Activated T-cell treated with anti-CD3 and anti-CD28 coated beads, Interleukin-2, amount 50 U/mL, for 48 hours (primary cell): ENCODE results near the gene DZANK1.
"Not testable (repeated sequence)": the region's sequence is repeated elsewhere in the genome, so short reads cannot be mapped to it uniquely, and the experiment has no call there.

Source experiments
- DNase-seq, 2 experiments: peaks; one replicate each; pipeline ENCODE4 v3.0.0-alpha.2; 2020

The DZANK1 gene

DNA sequence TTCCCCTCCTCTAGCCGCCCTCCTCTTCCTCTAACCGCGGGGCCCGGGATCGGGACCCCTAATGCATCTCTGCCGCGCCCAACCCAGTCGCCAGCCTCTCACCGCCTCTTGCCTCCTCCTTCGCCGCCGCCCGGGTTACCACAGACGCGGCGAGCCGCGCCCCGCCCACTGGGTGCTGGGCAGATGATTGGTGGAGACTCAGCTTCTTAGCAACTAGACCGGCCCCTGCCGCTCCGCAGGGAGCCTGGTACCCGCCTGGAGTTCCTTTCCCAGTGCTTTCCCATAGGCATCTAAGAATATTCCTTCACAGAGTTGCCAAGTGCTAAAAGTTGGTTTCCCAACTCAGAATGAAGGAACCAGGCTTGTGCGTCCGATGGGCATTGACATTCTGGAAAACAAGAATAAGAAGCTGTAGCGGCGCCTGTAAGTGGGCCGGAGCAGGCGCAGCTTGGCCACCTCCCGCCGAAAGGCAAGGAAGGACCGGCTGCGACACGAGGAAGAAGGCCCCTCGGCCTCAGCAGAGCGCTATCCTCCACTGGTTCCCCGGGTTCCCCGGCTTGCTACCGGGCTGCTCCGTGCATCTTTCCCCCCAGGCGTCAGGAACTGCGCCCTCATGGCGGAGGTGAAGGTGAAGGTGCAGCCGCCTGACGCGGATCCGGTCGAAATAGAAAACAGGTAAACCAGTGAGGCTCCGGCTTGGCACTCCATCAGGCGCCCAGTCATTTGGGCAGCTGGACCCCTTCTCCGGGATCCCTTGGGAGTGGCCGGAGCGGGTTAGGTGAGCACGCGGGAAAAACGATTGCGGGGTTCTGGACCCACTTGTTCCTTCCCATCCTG, at the start of gene DZANK1, which contains the start of gene POLR3F:
Gene DZANK1 (minus strand): TSS at position 137 of the 837 bp plus-strand sequence. CDS start 1,672 bp downstream, outside the sequence.
Gene POLR3F (plus strand): TSS at position 497 of the 837 bp plus-strand sequence. CDS start 117 bp downstream, at position 614.
- peak; percentile 96 for DNase-seq

DNA sequence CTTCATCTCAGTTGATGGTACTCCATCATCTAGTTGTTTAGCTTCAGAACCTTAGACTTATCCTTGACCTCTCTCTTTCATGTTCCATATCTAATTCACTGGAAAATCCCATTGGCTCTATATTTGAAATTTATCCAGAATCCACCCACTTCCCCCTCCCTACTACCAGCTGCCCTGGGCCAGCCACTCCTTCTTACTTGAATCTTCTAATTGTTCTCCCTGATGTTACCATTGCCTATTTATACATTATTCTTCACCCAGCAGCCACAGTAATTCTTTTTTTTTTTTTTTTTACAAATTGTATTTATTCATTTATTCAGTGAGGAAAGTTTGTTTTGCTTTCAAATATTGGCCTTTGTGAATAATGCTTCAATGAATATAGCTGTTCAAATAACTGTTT, 49.1 kb upstream of the DZANK1 start:
- DNase-seq, result no peak

DNA sequence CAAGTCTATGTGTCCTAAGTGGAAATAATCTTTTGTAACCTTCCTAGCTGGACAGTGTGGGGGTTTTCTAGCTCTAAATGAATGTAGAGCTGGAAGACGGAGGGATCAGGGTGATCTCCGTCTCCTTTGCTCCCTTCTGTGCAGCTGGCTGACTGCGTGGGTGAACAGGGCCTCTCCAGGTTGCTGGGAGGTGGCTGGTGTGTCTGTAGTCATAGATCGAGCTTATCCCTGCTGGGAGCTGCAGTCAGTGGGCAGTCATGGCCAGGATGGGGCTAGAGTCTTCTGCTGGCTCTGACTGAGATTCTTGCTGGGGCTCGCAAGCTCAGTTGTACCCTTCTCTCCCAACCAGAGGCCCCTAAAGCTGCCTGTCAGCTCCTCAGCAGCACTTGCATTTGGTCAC, 47.3 kb upstream of the DZANK1 start:
- no peak for DNase-seq

DNA sequence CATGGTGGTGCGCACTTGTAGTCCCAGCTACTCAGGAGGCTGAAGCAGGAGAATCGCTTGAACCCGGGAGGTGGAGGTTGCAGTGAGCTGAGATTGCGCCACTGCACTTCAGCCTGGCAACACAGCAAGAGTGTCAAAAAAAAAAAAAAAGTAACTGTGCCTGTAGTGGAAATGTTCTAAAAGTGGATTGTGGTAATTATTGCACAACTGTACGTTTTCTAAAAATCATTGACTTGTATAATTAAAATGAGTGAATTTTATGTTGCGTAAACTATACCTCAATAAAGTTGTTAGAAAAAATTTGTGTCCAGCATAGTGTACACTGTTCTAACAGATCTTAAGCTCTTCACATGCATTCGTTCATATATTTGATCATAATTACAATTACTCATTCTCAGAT, 46.4 kb upstream of the DZANK1 start:
- no peak for DNase-seq

DNA sequence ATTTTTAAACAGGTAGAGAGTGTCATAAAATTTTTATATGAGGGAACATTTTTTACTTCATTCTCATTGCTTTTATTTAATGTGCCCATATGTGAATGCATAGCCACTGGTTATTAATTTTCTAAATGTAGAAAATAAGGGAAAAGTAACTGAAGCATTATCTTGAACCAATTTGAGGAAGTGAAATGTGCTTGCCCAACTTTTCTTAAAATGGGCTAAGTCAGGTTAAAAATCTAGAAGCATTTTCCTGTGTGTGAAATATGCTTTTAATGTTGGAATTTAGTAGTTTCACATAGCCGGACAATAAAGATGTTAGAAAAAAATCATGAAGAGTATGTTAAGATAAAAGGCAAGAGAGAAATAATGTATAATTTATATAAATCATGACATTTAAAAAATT, 44.7 kb upstream of the DZANK1 start:
- no peak for DNase-seq

DNA sequence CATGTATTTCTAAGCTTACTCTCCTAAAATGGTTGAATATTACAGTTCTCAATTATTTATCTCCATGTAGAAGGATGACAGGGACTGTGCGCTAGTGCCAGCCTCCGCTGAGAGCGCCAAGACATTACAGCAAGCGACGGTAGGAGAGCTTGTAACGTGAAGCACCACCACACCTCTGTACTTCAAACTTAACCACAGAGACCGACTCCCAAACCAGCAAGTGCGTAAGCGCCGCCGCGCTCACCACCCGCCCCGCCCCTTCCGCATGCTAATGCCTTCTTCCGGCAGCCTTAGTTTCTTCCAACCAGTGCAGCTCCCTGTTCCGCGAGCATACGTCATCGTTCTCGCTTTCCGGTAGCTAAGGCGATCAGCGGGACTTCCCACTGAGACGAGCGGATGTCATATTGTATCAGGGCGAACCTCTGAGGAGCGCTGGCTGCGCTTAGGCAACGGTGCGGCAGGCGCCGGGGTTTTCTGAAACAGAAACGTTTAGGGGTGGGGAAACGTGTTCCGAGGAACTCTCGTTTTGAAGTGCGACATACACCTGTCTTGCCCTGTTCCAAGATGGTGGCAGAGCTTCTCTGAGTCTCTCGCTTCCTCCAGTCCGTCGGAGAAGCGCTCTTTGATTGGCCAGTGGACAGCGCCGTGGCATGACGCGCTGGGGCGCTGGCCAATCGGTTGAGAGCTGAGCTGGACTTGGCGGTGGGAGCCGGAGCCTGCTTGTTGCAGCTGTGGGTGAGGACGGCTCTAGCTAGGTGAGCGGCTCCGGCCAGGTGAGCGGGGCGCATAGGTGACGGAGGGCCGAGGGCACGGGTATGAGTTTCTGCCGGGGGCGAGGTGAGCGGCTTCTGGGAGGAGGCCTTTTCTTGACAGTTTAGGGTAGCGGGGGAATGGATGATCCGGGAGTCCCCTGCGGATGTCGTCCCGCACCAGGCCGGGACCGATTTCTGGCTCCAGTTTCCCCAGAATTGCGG, 40.7 kb upstream of the DZANK1 start, which contains the start of gene SEC23B:
Gene SEC23B (plus strand): TSS at position 723 of the 974 bp plus-strand sequence. CDS start 2,896 bp downstream, outside the sequence.
- DNase-seq, result peak; percentile 98 to 99

DNA sequence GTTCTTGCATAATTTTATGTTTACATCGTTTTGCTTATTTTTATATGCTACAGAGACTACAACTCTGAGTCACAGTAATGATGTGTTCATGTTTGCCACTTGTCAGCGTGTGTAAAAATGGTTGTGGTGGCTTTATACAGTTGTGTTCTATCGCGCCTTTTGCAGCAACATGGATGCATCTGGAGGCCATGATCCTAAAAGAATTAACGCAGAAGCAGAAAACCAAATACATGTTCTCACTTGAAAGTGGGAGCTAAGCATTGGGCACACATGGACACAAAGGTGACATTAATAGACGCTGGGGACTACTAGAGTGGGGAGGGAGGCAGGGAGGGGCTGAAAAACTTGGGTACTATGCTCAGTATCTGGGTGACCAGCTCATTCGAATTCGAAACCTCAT, 39.9 kb upstream of the DZANK1 start:
- DNase-seq, result peak; percentile 32 to 36

DNA sequence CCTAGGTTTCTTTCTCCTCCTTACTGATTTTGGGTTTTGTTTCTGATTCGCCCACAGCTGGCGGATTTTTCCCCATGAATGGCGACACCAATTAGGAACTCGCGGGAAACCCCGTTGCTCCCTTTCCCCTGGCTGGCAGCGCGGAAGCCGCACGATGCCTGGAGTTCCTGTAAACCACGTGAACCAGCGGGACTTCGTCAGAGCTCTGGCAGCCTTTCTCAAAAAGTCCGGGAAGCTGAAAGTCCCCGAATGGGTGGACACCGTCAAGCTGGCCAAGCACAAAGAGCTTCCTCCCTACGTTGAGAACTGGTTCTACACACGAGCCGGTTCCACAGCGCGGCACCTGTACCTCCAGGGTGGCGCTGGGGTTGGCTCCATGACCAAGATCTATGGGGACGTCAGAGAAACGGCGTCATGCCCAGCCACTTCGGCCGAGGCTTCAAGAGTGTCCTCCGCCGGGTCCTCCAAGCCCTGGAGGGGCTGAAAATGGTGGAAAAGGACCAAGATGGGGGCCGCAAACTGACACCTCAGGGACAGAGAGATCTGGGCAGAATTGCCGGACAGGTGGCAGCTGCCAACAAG, 37.7 kb upstream of the DZANK1 start:
- no peak for DNase-seq

DNA sequence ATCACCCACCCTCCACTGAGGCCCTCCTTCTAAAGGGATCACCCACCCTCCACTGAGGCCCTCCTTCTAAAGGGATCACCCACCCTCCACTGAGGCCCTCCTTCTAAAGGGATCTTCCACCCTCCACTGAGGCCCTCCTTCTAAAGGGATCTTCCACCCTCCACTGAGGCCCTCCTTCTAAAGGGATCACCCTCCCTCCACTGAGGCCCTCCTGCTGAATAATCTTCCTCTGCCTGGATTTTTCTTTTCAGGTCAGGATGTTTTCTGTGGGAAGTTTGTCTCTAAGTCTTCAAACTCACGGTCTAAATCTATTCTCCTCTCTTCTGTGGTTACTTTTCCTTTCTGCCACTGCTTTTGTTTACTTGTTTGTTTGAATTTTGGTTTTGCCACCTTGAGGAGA, 34.8 kb upstream of the DZANK1 start:
- not testable (repeated sequence) for DNase-seq

DNA sequence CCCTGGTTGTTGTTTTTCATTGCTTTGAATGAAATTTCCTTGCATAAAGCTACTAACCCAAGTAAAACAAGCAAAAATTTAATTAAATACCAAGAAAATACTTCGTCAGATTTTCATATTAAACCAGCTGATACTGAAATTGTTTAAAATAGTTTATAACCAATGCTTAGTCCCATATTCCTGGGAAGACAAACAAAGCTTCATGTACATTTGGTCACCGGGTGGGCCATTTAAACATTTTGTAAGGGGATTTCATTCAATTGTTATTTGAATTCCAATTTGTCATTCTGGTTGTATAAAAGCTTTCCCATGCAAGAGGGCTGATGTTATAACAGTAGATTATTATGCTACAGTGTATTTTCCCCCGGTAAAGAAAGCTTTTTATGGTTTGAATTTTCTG, 30.8 kb upstream of the DZANK1 start:
- no peak for DNase-seq

DNA sequence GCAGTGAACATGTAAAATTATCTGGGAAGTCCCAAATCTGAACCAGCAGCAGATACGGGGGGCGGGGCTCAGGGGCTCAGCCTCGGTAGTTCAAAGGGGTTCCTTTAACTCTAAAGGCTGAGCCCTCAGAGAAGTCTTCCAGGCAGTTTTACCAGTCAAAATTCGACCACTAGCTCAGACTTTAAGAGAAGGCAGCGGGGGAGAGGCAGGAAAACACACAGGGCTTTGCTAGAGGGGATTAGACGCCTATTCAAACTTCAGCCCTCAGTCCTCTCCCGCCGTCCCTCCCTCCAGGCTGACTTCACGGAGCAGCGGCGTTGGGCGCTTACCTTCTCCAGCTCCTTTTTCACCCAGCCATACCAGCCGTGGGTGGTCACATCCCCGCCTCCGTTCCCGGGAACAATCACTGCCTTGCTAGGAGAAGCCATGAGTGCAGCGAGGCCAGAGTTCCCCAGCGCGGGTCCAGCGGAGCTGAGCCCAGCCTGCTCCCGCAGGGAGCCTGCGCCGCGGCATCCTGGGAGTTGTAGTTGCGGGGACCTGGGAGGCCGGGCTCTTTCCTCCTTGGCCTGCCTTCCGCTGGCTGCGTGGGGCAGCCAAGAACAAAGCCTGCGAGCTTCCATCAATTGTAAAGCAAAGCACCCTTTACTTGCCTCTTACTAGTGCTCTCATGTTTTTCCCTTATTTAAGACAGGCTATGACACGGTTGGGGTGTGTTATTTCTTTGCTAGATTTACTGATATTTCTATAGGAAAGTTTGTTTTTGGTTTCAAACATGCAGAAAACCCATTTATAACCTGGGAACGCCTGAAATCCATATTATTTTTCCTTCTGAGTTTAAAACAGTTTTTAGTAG, 30.1 kb upstream of the DZANK1 start, which contains the start of gene RBBP9:
Gene RBBP9 (minus strand): TSS at position 486 of the 853 bp plus-strand sequence. CDS start 58 bp downstream, at position 428.
- peak; percentile 84 to 88 for DNase-seq

DNA sequence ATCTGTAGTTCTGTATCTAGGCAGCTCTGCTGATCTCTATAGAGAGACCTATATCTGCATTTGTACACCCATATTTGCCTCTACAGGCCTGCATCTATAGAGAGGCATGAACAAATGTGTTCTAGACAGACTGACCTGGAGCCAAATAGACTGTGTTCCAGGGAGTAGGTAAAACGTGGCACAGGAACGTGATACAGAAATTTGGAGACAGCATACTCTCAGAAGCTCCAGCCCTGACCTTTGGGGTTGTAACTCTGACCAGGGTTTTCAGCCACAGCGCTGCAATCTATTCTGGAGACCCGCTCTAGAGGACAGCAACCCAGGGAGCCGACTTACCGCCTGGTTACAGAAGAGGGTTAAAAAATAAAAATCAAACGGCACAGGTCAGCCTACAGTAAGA, 29.2 kb upstream of the DZANK1 start:
- DNase-seq, result no peak

DNA sequence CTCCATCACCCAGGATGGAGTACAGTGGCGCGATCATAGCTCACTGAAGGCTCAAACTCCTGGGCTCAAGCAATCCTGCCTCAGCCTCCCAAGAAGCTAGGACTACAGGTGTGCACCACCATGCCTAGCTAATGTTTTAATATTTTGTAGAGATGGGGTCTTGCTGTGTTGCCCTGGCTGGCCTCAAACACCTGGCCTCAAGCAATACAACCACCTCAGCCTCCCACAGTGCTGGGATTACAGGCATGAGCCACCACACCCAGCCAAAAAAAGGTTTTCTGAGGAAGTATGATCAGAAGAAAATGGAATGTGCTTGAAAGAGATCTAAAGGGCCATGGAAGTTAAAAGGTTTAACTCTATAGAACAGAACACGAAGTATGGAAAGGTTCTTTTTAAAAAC, 21.5 kb upstream of the DZANK1 start:
- no peak for DNase-seq

DNA sequence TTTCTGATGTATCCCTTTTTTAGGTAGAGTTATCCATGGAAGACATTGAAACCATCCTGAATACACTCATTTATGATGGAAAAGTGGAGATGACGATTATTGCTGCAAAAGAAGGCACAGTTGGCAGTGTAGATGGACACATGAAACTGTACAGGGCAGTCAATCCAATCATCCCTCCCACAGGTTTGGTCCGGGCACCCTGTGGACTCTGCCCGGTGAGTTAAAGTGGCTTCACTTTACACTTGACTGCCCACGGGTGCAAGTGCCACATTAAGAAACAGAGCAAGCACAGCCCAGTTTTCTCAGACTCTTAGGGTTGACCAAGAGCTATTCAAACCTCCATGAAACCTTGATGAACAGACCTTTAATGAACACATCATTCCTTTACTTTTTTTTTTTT, 14.8 kb upstream of the DZANK1 start:
- DNase-seq, result no peak

DNA sequence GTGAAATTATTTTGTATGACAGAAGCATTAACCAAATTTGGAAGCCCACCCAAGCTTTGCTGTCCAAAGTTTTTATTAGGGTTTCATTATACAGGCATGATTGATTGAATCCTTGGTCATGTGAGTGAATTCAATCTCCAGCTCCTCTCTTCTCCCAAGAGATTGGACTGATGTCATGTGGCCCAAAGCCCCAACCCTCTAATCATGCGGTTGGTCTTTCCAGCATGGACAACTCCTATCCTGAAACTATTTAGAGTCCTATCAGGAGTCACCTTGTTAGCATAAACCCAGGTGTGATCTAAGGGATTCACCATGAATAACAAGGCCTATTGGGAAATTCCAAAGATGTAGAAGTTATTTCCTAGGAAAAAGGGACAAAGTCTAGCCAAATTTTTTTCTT, 11.0 kb upstream of the DZANK1 start:
- DNase-seq, result no peak

DNA sequence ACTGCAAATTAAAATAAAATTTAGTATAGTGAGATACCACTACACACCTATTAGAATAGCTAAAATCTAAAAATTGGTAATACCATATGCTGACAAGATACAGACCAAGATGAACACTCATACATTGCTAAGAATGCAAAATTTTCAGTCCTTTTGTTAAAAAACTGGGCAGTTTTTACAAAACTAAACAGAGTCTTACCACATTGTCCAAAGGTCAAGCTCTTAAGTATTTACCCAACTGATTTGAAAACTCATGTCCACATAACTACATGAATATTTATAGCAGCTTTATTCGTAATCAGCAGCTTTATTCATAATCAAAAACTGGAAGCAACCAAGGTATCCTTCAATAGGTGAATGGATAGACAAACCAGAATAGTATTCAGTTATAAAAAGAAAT, 10.4 kb upstream of the DZANK1 start:
- no peak for DNase-seq

DNA sequence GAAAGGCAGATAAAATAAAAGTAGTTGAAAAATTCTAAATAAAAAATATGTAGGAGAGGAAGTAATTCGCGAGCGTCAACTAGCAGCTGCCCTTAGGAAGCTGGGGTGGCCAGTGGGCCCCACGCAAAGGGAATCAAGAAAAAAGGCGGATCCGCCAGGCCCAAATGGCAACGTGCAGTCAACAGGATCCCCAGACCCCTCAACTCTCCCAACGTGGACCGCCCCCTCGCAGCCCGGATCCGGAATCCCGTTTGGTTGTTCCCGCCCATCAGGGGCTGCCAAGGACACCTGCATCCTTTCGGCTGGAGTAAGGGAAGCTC, 296 bp downstream of the DZANK1 start:
- DNase-seq, result no peak

DNA sequence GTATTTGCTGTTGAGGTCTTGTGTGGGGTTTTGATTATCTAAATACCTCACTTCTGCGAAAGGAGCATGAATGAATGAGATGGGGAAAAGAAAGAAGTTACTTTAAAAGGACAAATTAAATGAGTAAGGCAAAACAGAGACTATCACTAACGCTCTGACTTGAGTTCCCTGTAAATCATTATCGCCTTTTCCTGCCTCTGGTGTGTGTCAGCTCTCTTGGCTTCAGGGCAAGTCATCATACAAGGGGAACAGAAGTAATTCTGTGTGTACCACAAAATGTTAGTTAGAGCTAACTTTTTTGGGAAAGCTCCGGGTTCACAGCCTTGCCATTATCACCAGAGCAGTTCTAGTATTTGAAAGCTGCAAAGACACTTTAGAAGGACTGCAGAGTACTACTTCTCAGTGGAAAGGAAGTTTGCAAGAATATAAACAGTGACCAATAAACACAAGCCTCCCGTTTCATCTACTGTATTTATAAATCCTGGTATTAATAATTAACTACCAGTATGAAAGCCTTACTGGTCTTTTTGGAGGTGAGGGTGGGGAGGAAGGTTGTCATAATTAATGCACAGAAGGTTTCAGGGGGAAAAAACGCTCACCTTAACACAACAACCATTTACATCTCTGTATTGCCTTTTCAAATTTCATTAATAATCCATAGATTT, 1.2 kb downstream of the DZANK1 start:
- DNase-seq, result no peak

DNA sequence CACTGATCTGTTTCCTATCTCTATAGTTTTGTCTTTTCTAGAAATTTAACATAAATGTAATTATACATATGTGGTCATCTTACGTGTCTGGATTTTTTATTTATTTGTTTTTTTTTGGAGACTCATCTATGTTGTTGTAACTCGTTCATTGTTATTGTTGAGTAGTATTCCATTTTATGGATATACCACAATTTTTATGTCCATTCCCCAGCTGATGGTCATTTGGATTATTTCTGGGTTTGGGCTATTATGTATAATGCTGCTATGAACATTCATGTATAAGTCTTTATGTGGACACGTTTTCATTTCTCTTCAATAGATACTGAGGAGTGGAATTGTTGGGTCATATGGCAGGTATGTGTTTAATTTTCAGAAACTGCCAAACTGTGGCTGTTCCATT, 10.2 kb downstream of the DZANK1 start:
- no peak for DNase-seq

DNA sequence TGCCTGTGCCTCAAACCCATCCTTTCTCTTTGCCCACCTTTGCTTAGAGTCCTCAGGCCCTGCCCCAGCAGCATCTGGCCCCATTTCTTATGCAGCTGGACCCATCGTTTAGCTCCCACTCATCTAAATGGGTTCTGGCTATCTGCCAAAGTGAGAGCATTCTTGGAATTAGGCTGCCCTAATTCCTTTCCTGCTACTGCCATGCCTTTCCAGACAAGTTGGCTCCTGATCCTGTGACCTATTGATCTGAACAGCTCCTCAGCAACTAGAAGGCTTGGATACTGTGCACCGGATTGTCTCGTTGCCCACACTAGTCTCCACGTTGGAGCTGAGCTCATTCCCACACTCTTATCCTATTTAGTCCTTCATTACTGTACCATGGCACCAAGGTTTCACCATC, 22.9 kb downstream of the DZANK1 start:
- no peak for DNase-seq

DNA sequence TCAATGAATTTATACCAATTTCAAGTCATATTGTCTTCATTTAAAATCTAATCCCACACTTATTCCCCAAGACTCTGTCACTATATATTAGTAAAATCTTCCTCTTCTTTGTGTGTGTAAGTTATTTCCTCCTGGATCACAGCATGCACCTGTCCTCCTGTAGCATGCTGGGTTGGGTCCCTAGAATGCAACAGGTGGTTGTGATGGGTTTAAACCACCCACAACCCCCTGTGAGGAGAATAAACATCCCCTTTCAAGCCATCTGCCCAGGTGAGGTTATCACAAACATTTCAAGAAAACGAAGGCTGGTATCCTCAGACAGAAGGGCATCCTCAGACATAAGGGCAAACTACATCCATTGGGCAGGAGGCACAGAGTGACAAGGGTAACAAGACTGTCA, 26.4 kb downstream of the DZANK1 start:
- DNase-seq, result no peak

DNA sequence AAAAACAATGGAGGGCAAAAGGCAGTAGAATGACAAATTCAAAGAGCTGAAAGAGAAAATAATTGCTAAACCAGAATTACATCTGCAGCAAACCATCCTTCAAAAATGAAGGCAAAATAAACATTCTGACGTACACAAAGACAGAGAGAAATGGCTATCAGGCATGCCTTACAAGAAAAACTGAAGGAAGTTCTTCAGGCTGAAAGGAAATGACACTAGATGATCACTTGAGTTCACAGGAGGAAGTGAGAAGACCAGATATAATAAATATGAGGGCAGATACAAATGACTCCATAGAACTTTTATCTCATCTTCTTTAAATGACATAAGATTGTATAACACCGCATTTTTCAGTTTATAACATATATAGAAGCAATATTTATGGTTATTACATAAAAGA, 30.0 kb downstream of the DZANK1 start:
- no peak for DNase-seq
